ENCODE results near the gene ABCA3.

GRCh38 chr16:2308089-2308962 lies 32.2 kb downstream of the ABCA3 start:
- TF ChIP-seq CREB1 (IDR thresholded peaks at IDR 0.05; ENCODE audit: low read depth) (no peak), MAX (IDR thresholded peaks at IDR 0.05) (no peak), CEBPB (IDR thresholded peaks at IDR 0.05) (no peak), EGR1 (IDR thresholded peaks at IDR 0.05) (no peak), EP300 (IDR thresholded peaks at IDR 0.05; ENCODE audit: borderline replicate concordance) (no peak), YY1 (IDR thresholded peaks at IDR 0.05; ENCODE audit: low read depth) (no peak)

All from Ishikawa (cell line).